WERI-Rb-1 (cell line): Measurements from ENCODE around the gene CIAPIN1.

Experiments used
- DNase-seq: peaks from one replicate; pipeline ENCODE4 v3.0.0-alpha.2; 2020
- H3K27ac ChIP-seq: fragments of 250-450 bp; sonication (Bioruptor Pico); 2 replicates; pipeline ENCODE4 v1.5.1; 2020; ENCODE audit warnings: mild to moderate bottlenecking, moderate library complexity
- H3K27me3 ChIP-seq: fragments of 250-450 bp; sonication (Bioruptor Pico); 2 replicates; pipeline ENCODE4 v1.5.1; 2021; ENCODE audit warnings: mild to moderate bottlenecking, low read depth, moderate library complexity; ENCODE audit not compliant: insufficient read depth, severe bottlenecking
- H3K36me3 ChIP-seq: fragments of 250-450 bp; sonication (Bioruptor Pico); 2 replicates; pipeline ENCODE4 v1.5.1; 2020; ENCODE audit warnings: mild to moderate bottlenecking, moderate library complexity
- H3K4me3 ChIP-seq: 2 replicates; pipeline ENCODE4 v1.5.1; 2011; ENCODE audit warnings: low read depth, mild to moderate bottlenecking, control low read depth, low read length
- H3K9me3 ChIP-seq: fragments of 250-450 bp; sonication (Bioruptor Pico); 2 replicates; pipeline ENCODE4 v1.5.1; 2021; ENCODE audit warnings: mild to moderate bottlenecking, moderate library complexity; ENCODE audit not compliant: severe bottlenecking
- CTCF ChIP-seq: IDR thresholded peaks from 2 replicates; pipeline ENCODE4 v1.5.1; 2011; ENCODE audit warnings: low read depth, mild to moderate bottlenecking, control low read depth, inconsistent platforms, low read length

Gene CIAPIN1

GRCh38 chr16:57432989-57433388 lies 14.2 kb downstream of the CIAPIN1 start:
- no peak overlapping the region for H3K27ac ChIP-seq
- no peaks in the 10 kb centered on the region for H3K9me3 ChIP-seq
- DNase-seq = no peak
- no peaks in the 10 kb centered on the region for H3K27me3 ChIP-seq
- no peak for TF ChIP-seq CTCF
- H3K4me3 ChIP-seq = no peak overlapping the region
- peaks cover 63% of the 10 kb centered on the region for H3K36me3 ChIP-seq

GRCh38 chr16:57432505-57432904 lies 14.7 kb downstream of the CIAPIN1 start:
- H3K4me3 ChIP-seq = no peak overlapping the region
- no peak for TF ChIP-seq CTCF
- DNase-seq = no peak
- H3K27me3 ChIP-seq = no peaks in the 10 kb centered on the region
- no peaks in the 10 kb centered on the region for H3K9me3 ChIP-seq
- H3K36me3 ChIP-seq = peaks cover 63% of the 10 kb centered on the region
- H3K27ac ChIP-seq = no peak overlapping the region

- no peak overlapping the region for H3K27ac ChIP-seq
- H3K27me3 ChIP-seq = no peaks in the 10 kb centered on the region
- DNase-seq = no peak
- H3K9me3 ChIP-seq = no peaks in the 10 kb centered on the region
- no peak overlapping the region for H3K4me3 ChIP-seq
- H3K36me3 ChIP-seq = peaks cover 63% of the 10 kb centered on the region
- no peak for TF ChIP-seq CTCF
These were observed 16.2 kb downstream of the CIAPIN1 start for GRCh38 chr16:57430955-57431354.

- TF ChIP-seq CTCF = no peak
- Histone ChIP-seq H3K4me3 (no peak overlapping the region), H3K9me3 (no peaks in the 10 kb centered on the region), H3K27ac (peak overlapping the region; percentile 74), H3K27me3 (no peaks in the 10 kb centered on the region), H3K36me3 (peaks cover 31% of the 10 kb centered on the region)
- DNase-seq = peak; percentile 50
These were observed 19.4 kb downstream of the CIAPIN1 start for GRCh38 chr16:57427824-57428223.

GRCh38 chr16:57427307-57427706 lies 19.9 kb downstream of the CIAPIN1 start:
- Histone ChIP-seq H3K4me3 (no peak overlapping the region), H3K36me3 (peaks cover 26% of the 10 kb centered on the region), H3K27ac (peak overlapping the region; percentile 74), H3K9me3 (no peaks in the 10 kb centered on the region), H3K27me3 (no peaks in the 10 kb centered on the region)
- no peak for TF ChIP-seq CTCF
- DNase-seq = peak; percentile 77

GRCh38 chr16:57426356-57426755 lies 20.8 kb downstream of the CIAPIN1 start:
- Histone ChIP-seq H3K27me3 (no peaks in the 10 kb centered on the region), H3K36me3 (peaks cover 19% of the 10 kb centered on the region), H3K9me3 (no peaks in the 10 kb centered on the region), H3K4me3 (no peak overlapping the region), H3K27ac (peak overlapping the region; percentile 74)
- TF ChIP-seq CTCF = no peak
- no peak for DNase-seq
